Aorta (tissue), 5 donors: ENCODE measurements around the gene CTNNB1. TPM values are rescaled to one million over a fixed set of nuclear protein-coding genes. Genes with fewer than 3 reads are reported as not detected.

Source experiments
- ATAC-seq: fragments of 200-7000 bp; cut with Tn5 transposase; one replicate; pipeline ENCODE4 v1.9.1; 2022; ENCODE audit warnings: moderate library complexity; ENCODE audit not compliant: low FRiP score
- DNase-seq, 2 donors: peaks; one replicate each; pipeline ENCODE4 v3.0.0-alpha.2; 2020
- H3K27ac ChIP-seq, 2 donors: one replicate each; pipeline ENCODE4 v1.5.1; 2013; ENCODE audit warnings: low read length in 2 of 2, mild to moderate bottlenecking in 2 of 2, moderate library complexity in 2 of 2, control low read depth in 1 of 2, inconsistent platforms in 1 of 2, low read depth in 1 of 2
- H3K27me3 ChIP-seq, 2 donors: one replicate each; pipeline ENCODE4 v1.6.1; 2013; ENCODE audit warnings: control low read depth in 1 of 2, low read length in 1 of 2, mild to moderate bottlenecking in 1 of 2, moderate library complexity in 1 of 2; ENCODE audit not compliant: insufficient read depth in 2 of 2, control insufficient read depth in 1 of 2
- H3K36me3 ChIP-seq, 2 donors: one replicate each; pipeline ENCODE4 v1.6.1; 2013; ENCODE audit warnings: control low read depth in 1 of 2, low read length in 1 of 2, mild to moderate bottlenecking in 1 of 2; ENCODE audit not compliant: insufficient read depth in 2 of 2, control insufficient read depth in 1 of 2
- H3K4me1 ChIP-seq, 2 donors: one replicate each; pipeline ENCODE4 v1.6.1; 2013; ENCODE audit warnings: low read length in 2 of 2, control low read depth in 1 of 2, mild to moderate bottlenecking in 1 of 2, moderate library complexity in 1 of 2; ENCODE audit not compliant: insufficient read depth in 2 of 2, control insufficient read depth in 1 of 2
- H3K4me3 ChIP-seq, 2 donors: one replicate each; pipeline ENCODE4 v1.5.1; 2013; ENCODE audit warnings: low read length in 2 of 2, control low read depth in 1 of 2, mild to moderate bottlenecking in 1 of 2
- H3K9me3 ChIP-seq: one replicate; pipeline ENCODE4 v1.6.1; 2013; ENCODE audit warnings: mild to moderate bottlenecking, low read length; ENCODE audit not compliant: control insufficient read depth
- WGBS, 2 donors: extraction: QIAGEN DNeasy Blood & Tissue Kit; methylation state at CpG; one replicate each; pipeline ENCODE4 v1.1.7; 2013; 5-methylcytosine and 5-hydroxymethylcytosine counted together
- intact Hi-C, 2 donors: fragments of 100-400 bp; cut with DNase I; formaldehyde crosslinking; loops; one replicate each; pipeline versions ENCODE4 v1.14.2 to v1.15.0; 2022
- polyA plus RNA-seq, 2 donors: library from polyadenylated mRNA; stranded (reverse); fragments of 200-250 nt; gene quantifications; one replicate each; pipeline ENCODE4 v1.2.3, GENCODE V29; 2013
- total RNA-seq, 2 donors: library from RNA; stranded (reverse); fragmentation: NEBNext Ultra II Directional; extraction: Animal tissue kit (Norgen Biotek cat#: 25700); gene quantifications; one replicate each; pipeline ENCODE4 v1.2.1, GENCODE V29; 2021
- donor health status: healthy with polysubstance abuse.
- donor health status: Bipolar disorder and iron deficiency.
- donor health status: DM: no; HTN: no; CAD: no.
- donor health status: DM: no; HTN: no; CAD: no.
- donor health status: DM: yes; HTN: yes; CAD: no.

The CTNNB1 gene
- total and polyA plus RNA-seq, 4 donors = 102 to 336 (median 235) TPM

DNA sequence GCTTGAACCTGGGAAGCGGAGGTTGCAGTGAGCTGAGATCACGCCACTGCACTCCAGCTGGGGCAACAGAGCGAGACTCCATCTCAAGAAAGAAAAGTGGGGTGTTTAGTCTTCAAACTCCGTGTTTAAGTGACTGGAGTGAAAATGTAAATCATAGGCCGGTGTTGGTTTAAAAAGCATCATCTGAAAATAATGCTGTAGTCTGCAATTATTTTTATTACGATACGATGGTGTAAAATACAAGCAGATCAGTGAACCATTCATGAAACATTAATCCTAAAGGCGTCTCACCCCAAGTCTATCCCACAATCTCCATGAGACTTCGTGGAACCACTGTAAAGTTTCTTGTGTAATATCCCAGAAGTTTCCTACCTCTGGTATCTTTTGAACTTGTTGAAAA lies 6.3 kb downstream of the CTNNB1 start:
- intact Hi-C loops = loop anchor here in 1 of 2 donors (10.0 kb wide), 1 partner anchor 511 kb away; no protein-coding TSS in a partner anchor
- WGBS, 2 donors = 88 to 90% methylated on average over 9 of the region's 9 CpGs
- H3K36me3 ChIP-seq = no peaks in the 10 kb centered on the region
- DNase-seq = no peak
- H3K27ac ChIP-seq = no peak overlapping the region
- H3K9me3 ChIP-seq = no peaks in the 10 kb centered on the region
- no peak overlapping the region for H3K4me3 ChIP-seq
- peaks cover 1 to 20% of the 10 kb centered on the region in 2 donors for H3K4me1 ChIP-seq
- no peak for ATAC-seq
- no peaks in the 10 kb centered on the region for H3K27me3 ChIP-seq

DNA sequence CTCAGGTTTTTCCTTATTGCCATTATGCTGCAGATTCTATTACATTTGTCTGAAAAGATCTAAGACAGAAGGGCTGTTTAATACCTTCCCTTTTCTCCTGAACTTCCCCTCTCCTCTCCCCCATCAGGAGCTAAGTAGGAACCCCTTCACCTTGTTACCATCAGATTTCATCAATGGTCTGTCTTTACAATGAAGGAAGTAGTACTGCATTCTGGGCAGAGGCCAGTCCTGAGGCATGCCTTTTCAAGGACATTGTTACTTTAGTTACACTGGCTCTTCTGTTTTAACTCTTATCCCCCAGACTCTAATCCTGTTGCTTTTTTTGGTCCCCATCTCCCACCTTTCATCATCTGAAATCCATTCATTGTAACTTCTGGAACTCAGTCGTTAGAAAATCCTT lies 8.1 kb downstream of the CTNNB1 start:
- no peaks in the 10 kb centered on the region for H3K27me3 ChIP-seq
- H3K36me3 ChIP-seq = no peaks in the 10 kb centered on the region
- H3K4me3 ChIP-seq = no peak overlapping the region
- H3K9me3 ChIP-seq = no peaks in the 10 kb centered on the region
- no peak overlapping the region for H3K27ac ChIP-seq
- peaks cover 3 to 18% of the 10 kb centered on the region in 2 donors for H3K4me1 ChIP-seq
- DNase-seq (no peak), ATAC-seq (no peak)
- 26 to 31% methylated on average over 1 of the region's 1 CpG for WGBS, 2 donors
- intact Hi-C loops = loop anchor here in 1 of 2 donors (10.0 kb wide), 1 partner anchor 513 kb away; no protein-coding TSS in a partner anchor

DNA sequence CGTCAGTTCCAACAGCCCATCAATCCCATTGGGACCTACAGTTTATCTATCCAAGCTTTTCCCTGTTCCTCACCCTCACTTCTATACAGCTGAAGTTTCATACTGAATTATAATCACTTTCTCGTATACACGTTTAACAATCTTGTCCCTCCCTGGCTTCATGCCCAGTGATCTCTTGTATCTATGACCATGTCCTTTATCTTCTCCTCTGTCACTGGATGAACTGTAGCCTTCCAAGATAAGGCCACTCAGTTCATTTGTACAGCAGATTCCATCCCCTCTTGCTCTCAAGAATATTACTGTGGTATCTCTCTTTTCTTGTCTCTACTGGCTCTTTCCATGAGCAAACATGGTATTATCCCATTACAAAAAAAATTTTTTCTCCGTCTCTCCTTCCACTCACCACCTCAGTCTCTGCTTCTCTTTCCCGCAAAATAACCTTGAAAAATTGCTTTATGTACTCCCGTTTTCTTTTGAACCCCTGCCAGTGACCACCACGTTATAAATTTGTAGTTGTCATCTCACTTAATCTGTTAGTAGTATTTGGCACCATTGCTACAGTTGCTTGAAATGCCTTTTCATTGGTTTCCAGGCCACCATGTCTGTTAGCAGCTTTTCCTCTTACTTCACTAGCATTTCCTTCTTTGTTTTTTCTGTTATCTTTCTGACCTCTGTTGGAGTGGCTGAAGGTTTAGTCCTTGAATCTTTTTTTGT lies 9.4 kb downstream of the CTNNB1 start:
- H3K27ac ChIP-seq = no peak overlapping the region
- H3K36me3 ChIP-seq = no peaks in the 10 kb centered on the region
- ATAC-seq (no peak), DNase-seq (no peak)
- WGBS, 2 donors = 56 to 61% methylated on average over 7 of the region's 7 CpGs
- H3K27me3 ChIP-seq = no peaks in the 10 kb centered on the region
- H3K9me3 ChIP-seq = no peaks in the 10 kb centered on the region
- H3K4me3 ChIP-seq = no peak overlapping the region
- intact Hi-C loops = loop anchor here in 1 of 2 donors (10.0 kb wide), 1 partner anchor 514 kb away; no protein-coding TSS in a partner anchor
- H3K4me1 ChIP-seq = peaks cover 1 to 24% of the 10 kb centered on the region in 2 donors

- no peak for ATAC-seq
- Histone ChIP-seq H3K27me3 (no peaks in the 10 kb centered on the region), H3K27ac (no peak overlapping the region), H3K9me3 (no peaks in the 10 kb centered on the region), H3K4me1 (peaks cover 1 to 25% of the 10 kb centered on the region in 2 donors), H3K4me3 (no peak overlapping the region), H3K36me3 (no peaks in the 10 kb centered on the region)
- intact Hi-C loops = loop anchor here in 1 of 2 donors (10.0 kb wide), 1 partner anchor 515 kb away; no protein-coding TSS in a partner anchor
- WGBS, 2 donors = 87 to 90% methylated on average over 5 of the region's 5 CpGs
- DNase-seq = no peak
Measured at GRCh38 chr3:41209646-41210045, 10.3 kb downstream of the CTNNB1 start.

DNA sequence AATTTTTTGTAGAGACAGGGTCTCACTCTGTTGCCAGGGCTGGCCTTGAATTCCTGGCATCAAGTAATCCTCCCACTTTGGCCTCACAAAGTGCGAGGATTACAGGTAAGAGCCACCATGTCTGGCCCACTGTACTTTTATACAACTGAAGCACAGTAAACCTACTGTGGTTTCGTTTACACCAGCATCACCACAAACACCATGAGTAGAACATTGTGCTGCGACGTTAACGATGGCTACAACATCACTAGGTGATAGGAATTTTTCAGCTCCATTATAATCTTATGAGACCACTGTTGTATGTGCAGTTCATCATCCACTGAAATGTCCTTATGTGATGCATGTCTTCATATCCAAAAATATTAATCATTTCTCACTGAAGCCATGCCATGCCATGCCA lies 11.7 kb downstream of the CTNNB1 start:
- 92 to 96% methylated on average over 5 of the region's 5 CpGs for WGBS, 2 donors
- no peak for ATAC-seq
- H3K27me3 ChIP-seq = no peaks in the 10 kb centered on the region
- no peaks in the 10 kb centered on the region for H3K36me3 ChIP-seq
- no peak overlapping the region for H3K4me3 ChIP-seq
- H3K9me3 ChIP-seq = no peaks in the 10 kb centered on the region
- DNase-seq = no peak
- no peak overlapping the region for H3K27ac ChIP-seq
- intact Hi-C loops = no loop called here
- peaks cover 1 to 26% of the 10 kb centered on the region in 2 donors for H3K4me1 ChIP-seq

DNA sequence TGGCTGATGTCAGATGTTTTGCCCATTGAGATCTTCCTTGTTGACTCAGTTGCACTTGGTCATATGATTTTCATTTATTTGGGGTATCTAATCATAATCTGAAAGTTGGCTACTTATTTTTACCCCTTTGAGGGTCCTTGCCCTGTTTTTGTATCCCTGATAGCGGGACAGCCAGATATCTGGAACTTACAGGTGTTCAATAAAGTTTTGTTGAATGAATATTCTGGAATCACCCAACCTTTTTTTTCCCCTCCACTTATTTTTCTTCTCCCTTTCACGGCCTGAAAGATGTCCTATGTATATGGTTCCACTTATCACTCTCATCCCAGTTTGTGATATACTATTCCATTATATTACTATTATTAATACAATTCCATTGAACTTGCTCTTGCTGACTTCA lies 12.8 kb downstream of the CTNNB1 start:
- H3K9me3 ChIP-seq = no peaks in the 10 kb centered on the region
- WGBS, 2 donors = 91 to 96% methylated on average over 2 of the region's 2 CpGs
- no peak overlapping the region for H3K27ac ChIP-seq
- H3K4me1 ChIP-seq = peaks cover 1 to 24% of the 10 kb centered on the region in 2 donors
- intact Hi-C loops = no loop called here
- H3K27me3 ChIP-seq = no peaks in the 10 kb centered on the region
- DNase-seq (no peak), ATAC-seq (no peak)
- H3K4me3 ChIP-seq = no peak overlapping the region
- no peaks in the 10 kb centered on the region for H3K36me3 ChIP-seq

GRCh38 chr3:41213588-41213987 lies 14.3 kb downstream of the CTNNB1 start:
- Histone ChIP-seq H3K36me3 (no peaks in the 10 kb centered on the region), H3K27me3 (no peaks in the 10 kb centered on the region), H3K27ac (no peak overlapping the region), H3K4me1 (peaks cover 1 to 17% of the 10 kb centered on the region in 2 donors), H3K4me3 (no peak overlapping the region), H3K9me3 (no peaks in the 10 kb centered on the region)
- DNase-seq (no peak), ATAC-seq (no peak)
- intact Hi-C loops = no loop called here
- 64 to 66% methylated on average over 2 of the region's 2 CpGs for WGBS, 2 donors

- no peak overlapping the region for H3K4me3 ChIP-seq
- no peak overlapping the region for H3K27ac ChIP-seq
- intact Hi-C loops = no loop called here
- peaks cover 3 to 19% of the 10 kb centered on the region in 2 donors for H3K4me1 ChIP-seq
- ATAC-seq (no peak), DNase-seq (no peak)
- no peaks in the 10 kb centered on the region for H3K36me3 ChIP-seq
- 77% methylated on average over 2 of the region's 2 CpGs for WGBS, 2 donors
- H3K27me3 ChIP-seq = no peaks in the 10 kb centered on the region
- no peaks in the 10 kb centered on the region for H3K9me3 ChIP-seq
Measured at GRCh38 chr3:41216422-41216821, 17.1 kb downstream of the CTNNB1 start.

DNA sequence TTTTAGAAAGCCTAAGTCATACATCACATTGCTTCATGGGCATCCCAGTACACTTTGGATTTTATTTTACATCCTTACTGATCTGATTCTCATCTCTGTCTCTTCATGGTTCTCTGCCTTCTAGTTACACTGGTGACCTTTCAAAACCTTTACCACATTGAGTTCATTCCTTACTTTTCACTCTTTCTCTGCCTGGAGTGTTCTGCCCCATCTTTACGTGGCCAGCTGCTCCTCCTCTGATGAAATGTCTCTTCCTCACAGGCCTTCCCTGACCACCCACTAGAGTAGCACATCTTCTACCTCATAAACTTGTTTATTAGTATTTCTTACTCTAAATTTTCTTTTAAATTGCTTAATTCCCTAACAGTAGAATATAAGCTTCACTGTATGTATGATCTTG lies 17.7 kb downstream of the CTNNB1 start:
- 89 to 100% methylated on average over 1 of the region's 1 CpG for WGBS, 2 donors
- Histone ChIP-seq H3K27ac (no peak overlapping the region), H3K36me3 (no peaks in the 10 kb centered on the region), H3K4me1 (peaks cover 1 to 21% of the 10 kb centered on the region in 2 donors), H3K4me3 (no peak overlapping the region), H3K27me3 (no peaks in the 10 kb centered on the region), H3K9me3 (no peaks in the 10 kb centered on the region)
- intact Hi-C loops = no loop called here
- DNase-seq (no peak), ATAC-seq (no peak)
